HepG2 (cell line): ENCODE measurements around the gene VPS11. TPM values are rescaled to one million over a fixed set of nuclear protein-coding genes. Genes with fewer than 3 reads are reported as not detected.

Experiments used
- GATAD2A ChIP-seq: IDR thresholded peaks from 2 replicates; pipeline ENCODE4 v1.6.1; 2016
- HINFP ChIP-seq: sonication (generic); formaldehyde crosslinking; IDR thresholded peaks from 2 replicates; pipeline ENCODE4 v1.4.0; 2020; ENCODE audit warnings: low read depth, mild to moderate bottlenecking, missing genetic modification reagents
- ISL2 ChIP-seq: sonication (generic); formaldehyde crosslinking; IDR thresholded peaks from 2 replicates; pipeline ENCODE4 v1.5.0; 2020; ENCODE audit warnings: missing genetic modification reagents
- ISX ChIP-seq: sonication (generic); formaldehyde crosslinking; conservative IDR thresholded peaks from 2 replicates; pipeline ENCODE4 v1.5.0; 2020; ENCODE audit warnings: missing genetic modification reagents
- LCORL ChIP-seq, 2 experiments: fragments of 450-650 bp in 1 of 2; sonication (generic) in 1 of 2; formaldehyde crosslinking in 1 of 2; IDR thresholded peaks; 2 replicates each; pipeline versions ENCODE4 v1.5.0 to v1.6.1; 2017 to 2020; ENCODE audit warnings: antibody characterized with exemption in 1 of 2, missing genetic modification reagents in 1 of 2
- MNT ChIP-seq: fragments of 450-650 bp; IDR thresholded peaks from 2 replicates; pipeline ENCODE4 v1.6.1; 2016
- MXD4 ChIP-seq: IDR thresholded peaks from 2 replicates; pipeline ENCODE4 v1.6.1; 2016; ENCODE audit warnings: mild to moderate bottlenecking, missing biosample characterization, missing genetic modification reagents
- NBN ChIP-seq: fragments of 450-650 bp; conservative IDR thresholded peaks from 2 replicates; pipeline ENCODE4 v1.6.1; 2017
- PLRG1 ChIP-seq: fragments of 450-650 bp; conservative IDR thresholded peaks from 2 replicates; pipeline ENCODE4 v1.6.1; 2016
- POGK ChIP-seq: sonication (generic); formaldehyde crosslinking; conservative IDR thresholded peaks from 2 replicates; pipeline ENCODE4 v1.8.0; 2022; ENCODE audit warnings: mild to moderate bottlenecking, moderate library complexity, missing genetic modification reagents
- POLR2AphosphoS5 ChIP-seq: IDR thresholded peaks from 2 replicates; pipeline ENCODE4 v1.6.1; 2012; ENCODE audit warnings: low read depth, low read length
- RNF2 ChIP-seq: fragments of 450-650 bp; conservative IDR thresholded peaks from 2 replicates; pipeline ENCODE4 v1.6.1; 2016; ENCODE audit warnings: low read depth
- SOX13 ChIP-seq, 3 experiments: fragments of 450-650 bp in 1 of 3; sonication (generic) in 1 of 3; formaldehyde crosslinking in 1 of 3; IDR thresholded peaks in 2 of 3; conservative IDR thresholded peaks in 1 of 3; 2 replicates each; pipeline versions ENCODE4 v1.5.0 to v1.6.1; 2016 to 2020; ENCODE audit warnings: antibody characterized with exemption in 1 of 3, mild to moderate bottlenecking in 1 of 3, missing compliant biosample characterization in 1 of 3, missing genetic modification reagents in 1 of 3, moderate library complexity in 1 of 3
- SRY ChIP-seq: sonication (generic); formaldehyde crosslinking; IDR thresholded peaks from 2 replicates; pipeline ENCODE4 v1.8.0; 2022; ENCODE audit warnings: mild to moderate bottlenecking, missing genetic modification reagents
- SUZ12 ChIP-seq: fragments of 150-350 bp; IDR thresholded peaks from 2 replicates; pipeline ENCODE4 v1.6.1; 2014; ENCODE audit warnings: low read depth, low read length
- YEATS2 ChIP-seq: sonication (generic); formaldehyde crosslinking; IDR thresholded peaks from 2 replicates; pipeline ENCODE4 v1.4.0; 2020; ENCODE audit warnings: missing genetic modification reagents, borderline replicate concordance
- ZBTB3 ChIP-seq: sonication (generic); formaldehyde crosslinking; IDR thresholded peaks from 2 replicates; pipeline ENCODE4 v1.4.0; 2020; ENCODE audit warnings: low read depth, mild to moderate bottlenecking, moderate library complexity, missing genetic modification reagents, borderline replicate concordance
- ZFP37 ChIP-seq: sonication (generic); formaldehyde crosslinking; IDR thresholded peaks from 2 replicates; pipeline ENCODE4 v1.4.0; 2020; ENCODE audit warnings: missing genetic modification reagents, borderline replicate concordance
- ZFYVE20 ChIP-seq: sonication (generic); formaldehyde crosslinking; IDR thresholded peaks from 2 replicates; pipeline ENCODE4 v1.8.0; 2023; ENCODE audit warnings: low read depth, mild to moderate bottlenecking, moderate library complexity, missing genetic modification reagents, borderline replicate concordance
- ZNF567 ChIP-seq: sonication (generic); formaldehyde crosslinking; IDR thresholded peaks from 2 replicates; pipeline ENCODE4 v1.8.1; 2023; ENCODE audit warnings: mild to moderate bottlenecking, missing genetic modification reagents, borderline replicate concordance
- ZNF7 ChIP-seq: IDR thresholded peaks from 2 replicates; pipeline ENCODE4 v1.6.1; 2016; ENCODE audit warnings: missing biosample characterization, missing genetic modification reagents
- ZNF713 ChIP-seq: sonication (generic); formaldehyde crosslinking; IDR thresholded peaks from 2 replicates; pipeline ENCODE4 v1.4.0; 2020; ENCODE audit warnings: mild to moderate bottlenecking, missing genetic modification reagents
- ZNF747 ChIP-seq: sonication (generic); formaldehyde crosslinking; IDR thresholded peaks from 2 replicates; pipeline ENCODE4 v1.8.1; 2023; ENCODE audit warnings: missing genetic modification reagents, mild to moderate bottlenecking, borderline replicate concordance
- ZNF788 ChIP-seq: sonication (generic); formaldehyde crosslinking; IDR thresholded peaks from 2 replicates; pipeline ENCODE4 v1.5.0; 2020; ENCODE audit warnings: mild to moderate bottlenecking, missing genetic modification reagents, borderline replicate concordance
- ZSCAN31 ChIP-seq: sonication (generic); formaldehyde crosslinking; IDR thresholded peaks from 2 replicates; pipeline ENCODE4 v1.5.0; 2020; ENCODE audit warnings: low read depth, mild to moderate bottlenecking, missing genetic modification reagents
- polyA plus RNA-seq, 8 experiments: library from polyadenylated mRNA; depleted of rRNA in 3 of 8; stranded (reverse) in 7 of 8; unstranded in 1 of 8; fragments of >200 nt; fragmentation: Illumina TruSeq in 4 of 8; extraction: Trizol in 4 of 8; gene quantifications; 2 replicates each; pipeline versions ENCODE4 v1.2.1 to v1.2.3, GENCODE V29; 2011 to 2016; ENCODE audit warnings: low read depth in 4 of 8, missing spikeins in 1 of 8, mixed read lengths in 1 of 8; ENCODE audit not compliant: insufficient read depth in 1 of 8
- total RNA-seq, 5 experiments: library from RNA; depleted of rRNA; stranded (reverse); fragments of >200 nt; fragmentation: Illumina TruSeq; extraction: Trizol; gene quantifications; 2 replicates each; pipeline ENCODE4 v1.2.3, GENCODE V29; 2016; ENCODE audit warnings: low read depth in 1 of 5

The VPS11 gene
- total and polyA plus RNA-seq, 2 of the 13 experiments (the other 11 are each of a cell fraction or from before 2014, with no cell fraction given) = 13.7 to 21.6 TPM

GRCh38 chr11:119030329-119031047 is 37.1 kb upstream of the VPS11 start, which contains the start of gene SLC37A4 (continued):
- TF ChIP-seq ISL2 (CRISPR knock-in tag) (peak; percentile 63; the same call in 1 of the 2 replicates), MNT (peak; percentile 48; the same call in 1 of the 2 replicates), ZBTB3 (0 out of 2 replicates have a peak, but pooled peaks have one; percentile 38), GATAD2A (CRISPR knock-in tag) (peak; percentile 73), PLRG1 (no peak), SRY (CRISPR knock-in tag) (peak; percentile 44; the same call in 1 of the 2 replicates), SUZ12 (no peak), RNF2 (peak; percentile 83), YEATS2 (CRISPR knock-in tag) (peak; percentile 91), HINFP (CRISPR knock-in tag) (peak; percentile 73; the same call in 1 of the 2 replicates), ZSCAN31 (CRISPR knock-in tag) (peak; percentile 90; the same call in 1 of the 2 replicates), NBN (no peak), ISX (CRISPR knock-in tag) (peak; percentile 61; the same call in 1 of the 2 replicates), ZNF747 (CRISPR knock-in tag) (peak; percentile 96), MXD4 (peak; percentile 79), ZFP37 (CRISPR knock-in tag) (peak; percentile 77; the same call in 1 of the 2 replicates), SOX13 (IDR thresholded peaks at IDR 0.05) (no peak), SOX13 (CRISPR knock-in tag; conservative IDR thresholded peaks at IDR 0.05 in 1 of 2, IDR thresholded peaks at IDR 0.05 in 1 of 2) (peak in 1 of 2 experiments; percentile 55; a peak in 1 of 4 replicates), ZNF713 (0 out of 2 replicates have a peak, but pooled peaks have one; percentile 41), ZFYVE20 (CRISPR knock-in tag) (no peak), POGK (peak; percentile 92), ZNF567 (0 out of 2 replicates have a peak, but pooled peaks have one; percentile 17), ZNF7 (CRISPR knock-in tag) (no peak), LCORL (IDR thresholded peaks at IDR 0.05) (no peak), LCORL (CRISPR knock-in tag; IDR thresholded peaks at IDR 0.05) (peak; percentile 50; the same call in 1 of the 2 replicates), ZNF788 (peak; percentile 93), POLR2AphosphoS5 (peak; percentile 84)
